Gastrocnemius medialis (tissue), 4 donors: ENCODE data around the gene PARN.

ENCODE experiments used
- CTCF ChIP-seq, 5 experiments: fragments of 450-650 bp in 3 of 5; fragments of 200-600 bp in 2 of 5; sonication (generic) in 2 of 5; IDR thresholded peaks in 4 of 5; conservative IDR thresholded peaks in 1 of 5; 1 replicate in 4 of 5; 2 replicates in 1 of 5; pipeline ENCODE4 v1.5.1; 2016 to 2019; ENCODE audit warnings: antibody characterized with exemption in 5 of 5, mild to moderate bottlenecking in 3 of 5, moderate library complexity in 3 of 5
- POLR2A ChIP-seq, 2 donors: fragments of 450-650 bp; IDR thresholded peaks; one replicate each; pipeline ENCODE4 v1.6.1; 2017; ENCODE audit warnings: antibody characterized with exemption in 2 of 2, mild to moderate bottlenecking in 2 of 2, moderate library complexity in 2 of 2

- no peak for TF ChIP-seq CTCF (IDR thresholded peaks at IDR 0.05 in 4 of 5, conservative IDR thresholded peaks at IDR 0.05 in 1 of 5)
- TF ChIP-seq POLR2A (IDR thresholded peaks at IDR 0.05): no peak
Measured at GRCh38 chr16:14514967-14515366, 115.1 kb downstream of the PARN start.
